GM23248 (cell line): Measurements from ENCODE around the gene BCKDK. TPM values are rescaled to one million over a fixed set of nuclear protein-coding genes. Genes with fewer than 3 reads are reported as not detected.

Source experiments
- DNase-seq: peaks from one replicate; pipeline ENCODE4 v3.0.0-alpha.2; 2015
- H2AFZ ChIP-seq: fragments of 200-600 bp; sonication (generic); 2 replicates; pipeline ENCODE4 v1.6.1; 2016; ENCODE audit warnings: antibody characterized with exemption
- H3F3A ChIP-seq: fragments of 200-600 bp; sonication (generic); 2 replicates; pipeline ENCODE4 v1.6.1; 2016; ENCODE audit warnings: mild to moderate bottlenecking, antibody characterized with exemption, mixed run types; ENCODE audit not compliant: insufficient read depth
- H3K27ac ChIP-seq: fragments of 200-600 bp; sonication (generic); 2 replicates; pipeline ENCODE4 v1.5.1; 2016; ENCODE audit warnings: mild to moderate bottlenecking
- H3K27me3 ChIP-seq: fragments of 200-600 bp; sonication (generic); replicated peaks from 2 replicates; pipeline ENCODE4 v1.6.1; 2016; ENCODE audit warnings: mild to moderate bottlenecking; ENCODE audit not compliant: insufficient read depth
- H3K36me3 ChIP-seq: fragments of 200-600 bp; sonication (generic); 2 replicates; pipeline ENCODE4 v1.6.1; 2016; ENCODE audit warnings: low read depth, mild to moderate bottlenecking
- H3K4me1 ChIP-seq: fragments of 200-600 bp; sonication (generic); 2 replicates; pipeline ENCODE4 v1.6.1; 2016; ENCODE audit warnings: mild to moderate bottlenecking; ENCODE audit not compliant: insufficient read depth
- H3K4me2 ChIP-seq: fragments of 200-600 bp; sonication (generic); one replicate; pipeline ENCODE4 v1.6.1; 2016; ENCODE audit warnings: mild to moderate bottlenecking; ENCODE audit not compliant: unreplicated experiment
- H3K4me3 ChIP-seq: fragments of 200-600 bp; sonication (generic); 2 replicates; pipeline ENCODE4 v1.5.1; 2016; ENCODE audit warnings: mild to moderate bottlenecking
- H3K79me2 ChIP-seq: fragments of 200-600 bp; sonication (generic); 2 replicates; pipeline ENCODE4 v1.6.1; 2016; ENCODE audit warnings: mild to moderate bottlenecking; ENCODE audit not compliant: insufficient read depth
- H3K9ac ChIP-seq: fragments of 200-600 bp; sonication (generic); 2 replicates; pipeline ENCODE4 v1.6.1; 2016; ENCODE audit warnings: mild to moderate bottlenecking
- H3K9me2 ChIP-seq: fragments of 200-600 bp; sonication (generic); 2 replicates; pipeline ENCODE4 v1.6.1; 2016; ENCODE audit warnings: mixed run types, mild to moderate bottlenecking, moderate library complexity; ENCODE audit not compliant: insufficient read depth
- H3K9me3 ChIP-seq: fragments of 200-600 bp; sonication (generic); one replicate; pipeline ENCODE4 v1.6.1; 2017; ENCODE audit warnings: low read depth
- H4K20me1 ChIP-seq: fragments of 200-600 bp; sonication (generic); 2 replicates; pipeline ENCODE4 v1.6.0; 2016; ENCODE audit not compliant: insufficient read depth
- EZH2 ChIP-seq: fragments of 200-600 bp; sonication (generic); IDR thresholded peaks from 2 replicates; pipeline ENCODE4 v1.6.1; 2018; ENCODE audit warnings: antibody characterized with exemption, mild to moderate bottlenecking; ENCODE audit not compliant: insufficient read depth, poor library complexity, severe bottlenecking
- EZH2phosphoT487 ChIP-seq: fragments of 200-600 bp; sonication (generic); IDR thresholded peaks from 2 replicates; pipeline ENCODE4 v1.6.1; 2018; ENCODE audit warnings: antibody characterized with exemption, moderate library complexity, mild to moderate bottlenecking, low read depth; ENCODE audit not compliant: insufficient read depth
- WGBS, 2 experiments: methylation state at CpG; one replicate each; pipeline ENCODE4 v1.1.6; 2015 to 2017; ENCODE audit warnings: low lambda C conversion rate in 2 of 2, low coverage in 1 of 2; ENCODE audit errors: missing lambda C conversion rate in 2 of 2; 5-methylcytosine and 5-hydroxymethylcytosine counted together
- in situ Hi-C: fragments of 300-500 bp; cut with MboI; formaldehyde crosslinking; loops from 2 replicates; pipeline ENCODE4 v1.15.0; 2020
- polyA plus RNA-seq: library from polyadenylated mRNA; unstranded; fragments of >200 nt; fragmentation: Nextera tagmentation; extraction: Ambion mirVana; gene quantifications from 2 replicates; pipeline ENCODE4 v1.2.1, GENCODE V29; 2016
- total RNA-seq: library from RNA; depleted of rRNA; stranded (reverse); fragments of >200 nt; shearing (Covaris generic); gene quantifications from 2 replicates; pipeline ENCODE4 v1.2.3, GENCODE V29; 2014; rRNA removed

The BCKDK gene
- total RNA-seq (42.1 and 71.4 TPM in 2 replicates), polyA plus RNA-seq (108 and 114 TPM in 2 replicates)

DNA sequence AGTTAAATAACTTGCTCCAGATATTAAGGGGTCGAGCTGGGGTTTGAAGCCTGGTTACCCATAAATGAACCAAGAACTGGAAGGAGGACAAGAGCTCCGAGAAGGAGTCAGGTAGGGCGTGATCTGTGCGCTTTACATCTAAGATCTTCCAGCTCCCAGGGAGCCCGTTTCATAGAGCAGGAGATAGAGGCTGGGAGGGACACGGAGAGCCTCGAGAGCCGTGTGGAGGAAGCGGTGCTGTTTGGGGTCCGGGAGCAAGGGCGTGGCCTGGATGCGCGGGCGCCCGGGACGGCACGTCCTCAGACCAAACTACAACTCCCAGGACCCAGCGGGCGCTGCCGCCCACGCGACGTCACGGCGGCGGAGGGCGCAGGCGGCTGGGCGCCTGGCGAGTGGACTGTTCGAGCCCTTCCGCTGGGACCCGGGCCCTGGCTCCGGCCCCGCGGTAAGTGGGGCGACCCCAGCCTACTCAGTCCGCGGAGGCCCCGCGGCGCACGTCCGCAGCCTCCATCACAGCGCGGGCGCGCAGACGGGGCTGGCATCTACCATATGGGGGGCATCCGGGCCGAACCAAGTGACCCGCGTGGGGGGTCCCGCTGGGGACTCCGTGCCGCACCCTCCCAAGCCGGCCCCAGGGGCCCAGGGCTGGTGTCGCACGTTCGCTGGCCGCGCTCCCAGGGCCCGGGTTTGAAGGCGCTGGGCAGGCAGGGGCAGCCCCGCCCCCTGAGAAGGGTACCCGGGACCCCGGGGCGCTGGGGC is at the start of gene BCKDK:
Gene BCKDK, plus strand, starts transcription at position 352 of the 759 bp plus-strand sequence. CDS start 838 bp downstream, outside the sequence.
- in situ Hi-C loops, result no loop called here
- WGBS, 2 experiments, result 4 to 6% methylated on average over 25 to 39 of the region's 68 CpGs
- peak within 1 kb of the TSS; percentile 90 for H3K9ac ChIP-seq
- H2AFZ ChIP-seq, result peak within 1 kb of the TSS; percentile 84
- H3K27ac ChIP-seq, result 0 out of 2 replicates have a peak within 1 kb of the TSS, but pooled peaks have one; percentile 15
- H3K27me3 ChIP-seq, result no peaks in the 10 kb centered on the region
- H3K79me2 ChIP-seq, result peaks cover 24% of the 10 kb centered on the region
- H3F3A ChIP-seq, result peaks cover 7% of the 10 kb centered on the region; the same call in 1 of the 2 replicates
- H4K20me1 ChIP-seq, result no peaks in the 10 kb centered on the region
- peaks cover 16% of the 10 kb centered on the region; the same call in 1 of the 2 replicates for H3K36me3 ChIP-seq
- H3K9me3 ChIP-seq, result no peaks in the 10 kb centered on the region
- peak within 1 kb of the TSS; percentile 51 for H3K4me2 ChIP-seq
- H3K9me2 ChIP-seq, result no peaks in the 10 kb centered on the region
- peak within 1 kb of the TSS; percentile 81 for H3K4me3 ChIP-seq
- DNase-seq, result peak; percentile 90
- 0 out of 2 replicates have a peak, but pooled peaks cover 6% of the 10 kb centered on the region for H3K4me1 ChIP-seq
- TF ChIP-seq EZH2 (no peak), EZH2phosphoT487 (no peak)

DNA sequence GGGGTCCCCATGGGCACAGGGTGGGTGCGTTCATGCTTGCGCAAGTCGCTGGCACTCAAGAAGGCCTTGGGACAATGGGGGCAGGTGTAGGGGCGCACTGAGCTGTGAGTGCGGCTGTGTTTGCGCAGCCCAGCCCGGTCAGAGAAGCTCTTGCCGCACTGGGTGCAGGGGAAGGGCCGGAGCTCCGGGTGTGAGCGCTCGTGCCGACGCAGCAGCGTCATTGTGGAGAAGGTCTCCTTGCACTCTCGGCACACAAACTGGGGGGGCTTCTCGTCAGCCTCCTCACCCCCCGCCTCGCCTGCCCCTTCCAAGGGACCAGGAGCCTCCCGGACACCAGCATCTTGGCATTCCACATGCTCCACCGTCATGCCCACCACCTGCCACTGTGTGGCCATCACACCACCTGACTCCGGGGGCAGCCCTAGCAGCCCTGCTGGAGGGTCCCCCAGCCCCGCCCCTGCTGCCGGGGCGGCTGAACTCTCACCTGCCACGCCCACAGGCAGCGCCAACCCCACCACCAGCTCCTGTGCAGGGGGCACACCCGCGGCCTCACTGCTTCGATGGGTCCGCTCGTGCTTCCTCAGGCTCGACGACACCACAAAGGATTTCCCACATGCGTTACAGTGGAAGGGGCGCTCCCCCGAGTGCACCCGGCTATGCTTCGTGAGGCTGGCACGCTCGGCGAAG is 46.9 kb upstream of the BCKDK start:
- Histone ChIP-seq H3K79me2 (peaks cover 59% of the 10 kb centered on the region), H3K27me3 (no peaks in the 10 kb centered on the region), H3K9ac (no peak overlapping the region), H3K4me3 (no peak overlapping the region), H3K4me1 (peaks cover 20% of the 10 kb centered on the region), H3F3A (peaks cover 20% of the 10 kb centered on the region), H3K4me2 (no peak overlapping the region), H3K27ac (no peak overlapping the region), H3K9me2 (no peaks in the 10 kb centered on the region), H3K36me3 (peaks cover 4% of the 10 kb centered on the region; the same call in 1 of the 2 replicates), H4K20me1 (no peaks in the 10 kb centered on the region), H3K9me3 (no peaks in the 10 kb centered on the region), H2AFZ (no peak overlapping the region)
- TF ChIP-seq EZH2phosphoT487 (no peak), EZH2 (no peak)
- in situ Hi-C loops, result no loop called here
- DNase-seq, result no peak
- WGBS, 2 experiments, result 98% methylated on average over 39 to 42 of the region's 42 CpGs

DNA sequence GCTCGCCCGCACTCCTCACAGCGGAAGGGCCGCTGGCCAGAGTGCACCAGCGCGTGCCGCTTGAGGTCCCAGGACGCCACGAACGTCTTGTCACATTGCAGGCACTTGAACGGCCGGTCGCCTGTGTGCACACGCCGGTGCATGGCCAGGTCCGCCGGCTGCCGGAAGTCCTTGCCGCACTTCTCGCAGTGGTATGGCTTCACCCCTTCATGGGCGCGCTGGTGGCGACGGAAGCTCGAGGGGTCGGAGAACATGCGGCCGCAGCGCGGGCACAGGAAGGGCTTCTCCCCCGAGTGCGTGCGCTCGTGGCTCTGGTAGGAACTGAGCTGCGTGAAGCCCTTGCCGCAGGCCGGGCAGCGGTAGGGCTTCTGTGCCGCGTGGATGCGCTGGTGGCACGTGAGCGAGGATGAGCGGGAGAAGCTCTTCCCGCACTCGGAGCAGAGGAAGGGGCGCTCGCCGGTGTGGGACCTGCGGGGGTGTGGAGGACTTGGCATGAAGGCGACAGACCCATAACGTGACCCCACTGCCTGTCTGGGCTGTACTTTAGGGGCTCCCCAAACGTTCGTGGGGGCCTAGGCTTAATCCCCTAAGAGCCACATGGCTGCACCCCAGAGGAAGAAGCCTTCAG is 46.3 kb upstream of the BCKDK start:
- no peak overlapping the region for H2AFZ ChIP-seq
- no peak for DNase-seq

DNA sequence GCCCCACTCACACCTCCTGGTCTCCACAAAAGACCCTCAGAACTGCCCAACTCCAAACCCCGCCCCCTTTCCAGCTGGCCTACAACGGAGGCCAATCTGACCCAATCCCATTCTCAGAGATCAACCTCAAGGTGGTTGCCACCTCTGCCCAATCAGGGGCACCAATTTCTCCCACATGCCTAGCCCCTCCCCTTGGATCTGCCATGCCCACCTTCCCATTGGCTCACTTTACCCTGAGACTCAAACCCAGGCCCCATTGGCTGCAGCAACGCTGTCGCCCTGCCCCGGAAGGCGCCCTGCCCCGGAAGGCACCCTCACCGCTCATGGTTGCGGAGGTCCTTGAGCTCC is 44.7 kb upstream of the BCKDK start:
- H3K4me1 ChIP-seq, result peaks cover 20% of the 10 kb centered on the region
- peak overlapping the region; percentile 92 for H3K27ac ChIP-seq
- no peak overlapping the region for H3K4me2 ChIP-seq
- WGBS, 2 experiments, result 96 to 100% methylated on average over 9 of the region's 9 CpGs
- no peaks in the 10 kb centered on the region for H3K27me3 ChIP-seq
- no peak overlapping the region for H2AFZ ChIP-seq
- peaks cover 81% of the 10 kb centered on the region for H3K79me2 ChIP-seq
- in situ Hi-C loops, result no loop called here
- H4K20me1 ChIP-seq, result no peaks in the 10 kb centered on the region
- H3K9me2 ChIP-seq, result no peaks in the 10 kb centered on the region
- H3K36me3 ChIP-seq, result peaks cover 4% of the 10 kb centered on the region; the same call in 1 of the 2 replicates
- H3K9me3 ChIP-seq, result no peaks in the 10 kb centered on the region
- no peak overlapping the region for H3K4me3 ChIP-seq
- H3F3A ChIP-seq, result peaks cover 20% of the 10 kb centered on the region
- no peak for DNase-seq
- no peak overlapping the region for H3K9ac ChIP-seq
- TF ChIP-seq EZH2 (no peak), EZH2phosphoT487 (no peak)

More for the DNA sequence above, 46.3 kb upstream of the BCKDK start:
- no peak for TF ChIP-seq EZH2phosphoT487
- no peak overlapping the region for H3K4me2 ChIP-seq
- H3K4me3 ChIP-seq, result no peak overlapping the region
- H4K20me1 ChIP-seq, result no peaks in the 10 kb centered on the region
- no peaks in the 10 kb centered on the region for H3K9me2 ChIP-seq
- peaks cover 20% of the 10 kb centered on the region for H3F3A ChIP-seq
- no peak overlapping the region for H3K27ac ChIP-seq
- no peaks in the 10 kb centered on the region for H3K27me3 ChIP-seq
- in situ Hi-C loops, result no loop called here
- peaks cover 66% of the 10 kb centered on the region for H3K79me2 ChIP-seq
- H3K36me3 ChIP-seq, result peaks cover 4% of the 10 kb centered on the region; the same call in 1 of the 2 replicates
- H3K9me3 ChIP-seq, result no peaks in the 10 kb centered on the region
- 96 to 97% methylated on average over 49 to 53 of the region's 54 CpGs for WGBS, 2 experiments
- peaks cover 20% of the 10 kb centered on the region for H3K4me1 ChIP-seq
- H3K9ac ChIP-seq, result no peak overlapping the region
